ENCODE measurements around the gene PLBD2.

DNA sequence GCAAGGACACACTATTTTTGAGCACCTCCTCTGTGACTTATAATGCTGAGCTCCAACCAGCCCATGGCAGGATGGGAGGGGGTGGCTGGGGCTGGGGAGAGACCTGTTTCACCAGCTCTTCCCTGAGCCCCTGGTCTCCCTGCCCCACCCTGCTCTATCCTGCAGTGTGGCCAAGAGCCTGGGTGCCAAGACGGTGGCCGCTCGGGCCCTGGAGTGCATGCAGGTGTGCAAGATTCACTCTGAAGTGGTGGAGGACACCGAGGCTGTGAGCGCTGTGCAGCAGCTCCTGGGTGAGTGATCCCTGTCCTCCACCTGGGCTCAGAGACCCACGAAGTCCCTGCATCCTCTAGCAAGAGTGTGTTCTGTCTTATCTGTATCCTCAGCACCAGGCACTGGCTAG, 78.2 kb downstream of the PLBD2 start:
- TF ChIP-seq, protein P1, sequence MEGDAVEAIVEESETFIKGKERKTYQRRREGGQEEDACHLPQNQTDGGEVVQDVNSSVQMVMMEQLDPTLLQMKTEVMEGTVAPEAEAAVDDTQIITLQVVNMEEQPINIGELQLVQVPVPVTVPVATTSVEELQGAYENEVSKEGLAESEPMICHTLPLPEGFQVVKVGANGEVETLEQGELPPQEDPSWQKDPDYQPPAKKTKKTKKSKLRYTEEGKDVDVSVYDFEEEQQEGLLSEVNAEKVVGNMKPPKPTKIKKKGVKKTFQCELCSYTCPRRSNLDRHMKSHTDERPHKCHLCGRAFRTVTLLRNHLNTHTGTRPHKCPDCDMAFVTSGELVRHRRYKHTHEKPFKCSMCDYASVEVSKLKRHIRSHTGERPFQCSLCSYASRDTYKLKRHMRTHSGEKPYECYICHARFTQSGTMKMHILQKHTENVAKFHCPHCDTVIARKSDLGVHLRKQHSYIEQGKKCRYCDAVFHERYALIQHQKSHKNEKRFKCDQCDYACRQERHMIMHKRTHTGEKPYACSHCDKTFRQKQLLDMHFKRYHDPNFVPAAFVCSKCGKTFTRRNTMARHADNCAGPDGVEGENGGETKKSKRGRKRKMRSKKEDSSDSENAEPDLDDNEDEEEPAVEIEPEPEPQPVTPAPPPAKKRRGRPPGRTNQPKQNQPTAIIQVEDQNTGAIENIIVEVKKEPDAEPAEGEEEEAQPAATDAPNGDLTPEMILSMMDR (conservative IDR thresholded peaks at IDR 0.05 in 1 of 2, IDR thresholded peaks at IDR 0.05 in 1 of 2; ENCODE audit: low read depth in 1 of 2, low read length in 2 of 2), result no peak
- TF ChIP-seq EZH2 (IDR thresholded peaks at IDR 0.05; ENCODE audit: low read length, missing control alignments), result no peak
